Measurements from ENCODE around the gene KLHDC4.

The KLHDC4 gene

GRCh38 chr16:87671221-87671620, 94.6 kb downstream of the KLHDC4 start:
- in situ Hi-C loops (cut with HindIII; ENCODE audit: low sequenced_read_pairs), result no loop called here
- H3K4me3 ChIP-seq (ENCODE audit: low read depth, low read length), result no peak overlapping the region
- no peak for DNase-seq (ENCODE audit: low read depth, low spot score)
- no peak for TF ChIP-seq CTCF (IDR thresholded peaks at IDR 0.05; ENCODE audit: low read depth, low read length)

GRCh38 chr16:87669672-87670071, 96.1 kb downstream of the KLHDC4 start:
- in situ Hi-C loops (cut with HindIII; ENCODE audit: low sequenced_read_pairs), result no loop called here
- no peak for TF ChIP-seq CTCF (IDR thresholded peaks at IDR 0.05; ENCODE audit: low read depth, low read length)

GRCh38 chr16:87667946-87668345, 97.8 kb downstream of the KLHDC4 start:
- H3K4me3 ChIP-seq (ENCODE audit: low read depth, low read length), result no peak overlapping the region
- no peak for DNase-seq (ENCODE audit: low read depth, low spot score)
- no peak for TF ChIP-seq CTCF (IDR thresholded peaks at IDR 0.05; ENCODE audit: low read depth, low read length)
- in situ Hi-C loops (cut with HindIII; ENCODE audit: low sequenced_read_pairs), result no loop called here

More at GRCh38 chr16:87669672-87670071, 96.1 kb downstream of the KLHDC4 start:
- H3K4me3 ChIP-seq (ENCODE audit: low read depth, low read length), result no peak overlapping the region
- no peak for DNase-seq (ENCODE audit: low read depth, low spot score)

GRCh38 chr16:87667443-87667842, 98.3 kb downstream of the KLHDC4 start:
- in situ Hi-C loops (cut with HindIII; ENCODE audit: low sequenced_read_pairs), result no loop called here
- no peak for DNase-seq (ENCODE audit: low read depth, low spot score)
- no peak for TF ChIP-seq CTCF (IDR thresholded peaks at IDR 0.05; ENCODE audit: low read depth, low read length)

GRCh38 chr16:87666919-87667318, 98.9 kb downstream of the KLHDC4 start:
- no peak for TF ChIP-seq CTCF (IDR thresholded peaks at IDR 0.05; ENCODE audit: low read depth, low read length)
- no peak for DNase-seq (ENCODE audit: low read depth, low spot score)
- in situ Hi-C loops (cut with HindIII; ENCODE audit: low sequenced_read_pairs), result no loop called here
- no peak overlapping the region for H3K4me3 ChIP-seq (ENCODE audit: low read depth, low read length)

More at GRCh38 chr16:87667443-87667842, 98.3 kb downstream of the KLHDC4 start:
- H3K4me3 ChIP-seq (ENCODE audit: low read depth, low read length), result no peak overlapping the region

- in situ Hi-C loops (cut with HindIII; ENCODE audit: low sequenced_read_pairs), result no loop called here
- TF ChIP-seq CTCF (IDR thresholded peaks at IDR 0.05; ENCODE audit: low read depth, low read length), result no peak
- DNase-seq (ENCODE audit: low read depth, low spot score), result no peak
- no peak overlapping the region for H3K4me3 ChIP-seq (ENCODE audit: low read depth, low read length)
Observed at GRCh38 chr16:87665193-87665592, 100.6 kb downstream of the KLHDC4 start.

- no peak overlapping the region for H3K4me3 ChIP-seq (ENCODE audit: low read depth, low read length)
- in situ Hi-C loops (cut with HindIII; ENCODE audit: low sequenced_read_pairs), result no loop called here
- TF ChIP-seq CTCF (IDR thresholded peaks at IDR 0.05; ENCODE audit: low read depth, low read length), result no peak
- DNase-seq (ENCODE audit: low read depth, low spot score), result no peak
Observed at GRCh38 chr16:87664792-87665191, 101.0 kb downstream of the KLHDC4 start.

Data from astrocyte of the spinal cord (primary cell).